HG03108 (cell line): ENCODE measurements around the gene ABR.
"Not testable (repeated sequence)": the region's sequence is repeated elsewhere in the genome, so short reads cannot be mapped to it uniquely, and the experiment has no call there.

Source experiments
- ATAC-seq: cut with Tn5 transposase; IDR thresholded peaks from one replicate; pipeline ENCODE4 v1.9.1; 2021; ENCODE audit warnings: moderate library complexity; ENCODE audit not compliant: unreplicated experiment

Gene ABR

GRCh38 chr17:1000597-1001461 is 179.0 kb downstream of the ABR start:
- no peak for ATAC-seq

GRCh38 chr17:998111-998510 is 181.7 kb downstream of the ABR start:
- no peak for ATAC-seq

DNA sequence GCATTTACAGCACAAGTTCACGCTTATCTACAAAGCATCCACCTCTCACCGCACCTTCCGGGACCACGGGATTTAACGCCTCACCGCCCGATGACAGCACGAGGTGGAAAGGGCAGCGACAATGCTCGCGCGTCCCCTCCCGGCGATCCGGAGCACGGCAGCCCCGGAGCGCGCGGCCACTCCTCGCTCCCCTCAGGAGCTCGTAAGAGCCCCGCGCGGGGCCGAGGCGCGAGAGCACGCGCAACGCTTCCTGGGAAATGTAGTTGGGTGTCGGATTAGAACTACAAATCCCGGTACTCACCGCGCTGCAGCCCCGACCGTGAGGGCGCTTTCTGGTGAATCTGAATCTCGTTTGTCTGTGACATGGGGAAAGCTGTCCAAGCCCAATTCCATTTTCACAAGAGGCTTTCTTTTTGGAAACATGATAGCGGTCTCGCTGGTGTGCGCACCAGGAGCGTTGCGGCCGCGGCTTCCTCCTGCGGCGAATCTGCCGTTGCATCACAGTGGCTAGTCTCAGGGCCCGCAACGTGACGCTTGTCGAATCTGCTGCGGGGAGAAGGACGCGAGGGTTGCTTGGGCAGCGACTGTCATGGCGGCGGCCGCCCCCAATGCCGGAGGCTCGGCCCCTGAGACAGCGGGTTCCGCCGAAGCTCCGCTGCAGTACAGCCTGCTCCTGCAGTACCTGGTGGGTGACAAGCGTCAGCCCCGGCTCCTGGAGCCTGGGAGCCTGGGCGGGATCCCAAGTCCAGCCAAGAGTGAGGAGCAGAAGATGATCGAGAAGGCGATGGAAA is 183.0 kb downstream of the ABR start, which contains the start of gene TIMM22:
Gene TIMM22, plus strand, starts transcription at position 576 of the 791 bp plus-strand sequence. Its CDS starts 14 bp downstream, at position 590.
- peak; percentile 93 for ATAC-seq

DNA sequence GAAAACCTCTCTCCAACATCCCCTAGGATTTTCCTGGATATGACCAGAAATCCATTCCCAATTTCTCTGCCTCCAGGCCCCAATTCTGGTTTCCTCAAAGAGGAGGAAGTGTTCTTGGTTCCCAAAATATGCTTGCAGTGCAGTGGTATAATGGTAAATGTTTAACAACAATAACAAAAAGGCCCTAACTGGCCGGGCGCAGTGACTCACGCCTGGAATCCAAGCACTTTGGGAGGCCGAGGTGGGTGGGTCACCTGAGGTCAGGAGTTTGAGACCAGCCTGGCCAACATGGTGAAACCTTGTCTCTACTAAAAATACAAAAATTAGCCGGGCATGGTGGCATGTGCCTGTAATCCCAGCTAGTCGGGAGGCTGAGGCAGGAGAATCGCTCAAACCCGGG is 184.5 kb downstream of the ABR start:
- not testable (repeated sequence) for ATAC-seq

GRCh38 chr17:992933-993332 is 186.8 kb downstream of the ABR start:
- no peak for ATAC-seq

DNA sequence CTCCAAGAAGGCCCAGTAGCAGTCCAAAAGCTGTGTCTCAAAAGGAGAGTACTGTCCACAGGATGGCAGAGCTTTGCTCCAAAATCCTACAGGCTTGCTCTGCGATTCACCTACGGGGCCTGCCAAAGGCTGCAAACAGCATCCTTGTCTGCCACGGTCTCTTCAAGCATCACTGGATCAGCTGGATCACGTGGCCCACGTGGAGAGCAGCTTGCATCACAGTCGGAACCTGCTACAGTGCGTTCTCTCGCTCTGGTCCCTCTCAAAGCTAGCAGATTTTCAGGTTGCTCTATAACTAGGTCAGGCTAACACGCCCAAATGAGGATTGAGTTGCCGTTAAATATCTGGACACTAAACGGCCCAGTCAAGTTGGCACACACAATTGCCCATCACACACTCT is 191.2 kb downstream of the ABR start:
- ATAC-seq = no peak

DNA sequence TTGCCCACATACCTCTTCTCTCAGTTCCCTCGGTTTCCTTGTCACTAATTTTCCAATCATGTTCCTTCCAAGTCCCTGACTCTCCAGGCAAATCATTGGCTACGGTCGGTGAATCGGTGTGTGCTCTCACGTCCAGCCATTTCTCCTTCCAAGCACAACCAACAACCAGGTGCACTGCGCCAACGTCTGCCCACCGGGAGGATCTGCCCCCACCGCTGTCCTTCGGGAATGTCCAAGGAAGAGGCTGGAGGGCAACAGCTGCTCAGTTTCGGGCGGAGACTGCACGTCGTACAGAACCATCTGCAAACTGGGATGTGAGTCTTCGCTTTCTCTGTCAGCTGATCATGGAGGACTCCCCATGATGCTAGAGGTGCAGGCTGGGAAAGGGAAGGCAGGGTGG is 191.8 kb downstream of the ABR start:
- ATAC-seq = no peak

GRCh38 chr17:986322-986929 is 193.4 kb downstream of the ABR start:
- ATAC-seq = no peak

- ATAC-seq = no peak
Measured at GRCh38 chr17:983921-984320, 195.9 kb downstream of the ABR start.

DNA sequence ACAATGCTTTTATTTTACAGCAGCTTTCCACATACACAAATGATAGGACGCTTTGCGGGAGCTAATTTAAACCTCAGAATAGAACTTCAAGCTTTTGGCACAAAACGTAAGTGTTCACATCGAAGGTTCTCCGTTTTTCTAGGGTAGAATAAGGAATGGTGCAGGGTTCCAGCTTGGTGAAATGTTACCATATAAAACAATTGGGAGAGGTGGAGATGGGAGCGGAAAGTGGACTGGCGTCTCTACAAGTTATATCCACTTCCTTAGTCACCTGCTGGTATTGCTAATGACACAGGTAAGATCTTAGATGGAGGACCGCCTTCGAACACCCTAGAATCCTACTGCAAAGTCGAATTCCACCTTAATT is 198.5 kb downstream of the ABR start:
- no peak for ATAC-seq

GRCh38 chr17:980406-981291 is 199.1 kb downstream of the ABR start:
- ATAC-seq = no peak

DNA sequence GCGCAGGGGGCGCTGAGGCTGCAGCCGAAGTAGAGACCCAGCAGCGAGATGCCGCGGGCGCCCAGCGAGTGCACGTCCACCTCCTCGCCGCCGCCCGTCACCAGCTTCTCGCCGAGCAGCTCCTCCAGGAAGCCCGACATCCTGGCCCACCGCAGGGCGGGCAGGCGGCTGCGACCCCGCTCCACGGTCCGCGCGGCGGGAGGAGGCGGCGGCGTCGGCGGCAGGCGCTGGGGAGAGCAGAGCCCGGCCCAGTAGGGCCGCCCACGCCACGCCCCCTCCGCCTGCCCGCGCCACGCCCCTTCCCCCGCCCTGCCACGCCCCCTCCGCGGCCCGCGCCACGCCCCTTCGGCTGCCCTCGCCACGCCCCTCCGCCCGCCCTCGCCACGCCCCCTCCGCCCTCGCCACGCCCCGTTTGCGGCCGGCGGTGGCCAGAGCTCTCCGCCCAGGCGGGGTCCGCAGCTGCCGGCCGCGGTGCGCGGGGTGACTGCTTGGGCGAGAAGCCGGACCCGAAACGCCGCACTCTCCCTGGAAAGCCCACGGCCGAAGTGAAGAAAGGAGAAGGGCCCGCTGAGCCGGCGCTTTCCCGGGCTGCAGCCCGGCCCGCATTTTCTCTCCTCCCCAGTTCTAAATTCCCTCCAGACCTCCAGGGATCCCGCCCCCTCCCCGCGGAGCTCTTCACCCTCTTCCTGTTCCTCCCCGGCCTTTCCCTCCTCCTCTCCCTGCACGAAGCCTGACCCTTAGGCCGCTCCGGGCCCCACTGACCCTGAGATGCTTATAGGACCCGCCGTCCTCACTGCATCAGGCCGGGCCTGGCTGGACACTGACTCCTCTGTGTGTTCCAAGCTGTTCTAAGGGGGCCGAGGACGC is 200.0 kb downstream of the ABR start, which contains the start of gene NXN:
Gene NXN, minus strand, starts transcription at position 238 of the 867 bp plus-strand sequence.
- ATAC-seq = peak; percentile 48

GRCh38 chr17:979212-979538 is 200.6 kb downstream of the ABR start:
- ATAC-seq = no peak

DNA sequence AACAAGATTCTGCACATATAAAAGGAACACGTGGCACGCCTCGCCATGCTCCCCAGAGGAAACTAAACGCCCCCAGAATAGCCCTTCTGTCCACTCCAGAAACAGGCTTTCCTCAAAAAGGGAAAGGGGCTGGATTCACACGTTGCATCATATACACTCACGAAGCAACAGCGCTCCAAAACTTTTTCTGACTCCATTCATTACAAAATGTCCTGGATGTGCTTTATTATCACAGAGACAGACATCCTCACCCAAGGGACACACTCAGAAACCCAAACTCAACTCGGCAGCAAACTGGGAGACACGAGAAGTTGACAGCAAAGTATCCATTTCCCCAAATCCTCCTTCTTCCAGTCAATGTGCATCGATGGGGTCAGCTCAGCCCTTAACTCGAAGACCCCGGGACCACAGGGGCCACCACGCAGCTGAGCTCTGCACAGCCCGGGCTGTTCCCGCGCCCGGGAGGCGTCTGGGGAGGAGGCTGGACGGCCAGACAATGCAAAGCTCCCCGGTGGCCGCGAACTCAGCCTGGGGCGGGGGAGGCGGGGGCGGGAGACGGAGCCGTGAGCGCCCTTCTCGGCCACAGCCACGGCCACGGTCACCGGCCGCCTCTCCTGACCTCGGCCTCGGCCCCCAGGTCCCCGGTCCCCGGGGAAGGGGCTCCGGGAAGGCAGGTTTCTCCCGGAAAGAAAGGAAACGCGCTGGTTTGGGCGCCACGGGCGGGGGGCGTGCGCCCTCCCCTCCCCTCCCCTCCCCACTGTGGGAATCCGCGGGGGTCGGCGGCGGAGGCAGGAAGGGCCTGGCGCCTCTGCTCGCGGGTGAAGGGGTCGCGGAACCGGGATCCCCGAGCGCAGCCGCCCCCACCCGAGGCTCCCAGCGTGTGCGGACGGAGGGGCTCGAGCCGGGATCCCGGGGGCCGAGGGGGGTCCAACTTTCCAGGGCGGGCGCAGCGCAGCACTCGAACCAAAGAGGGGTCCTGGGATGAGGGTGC is 201.4 kb downstream of the ABR start:
- ATAC-seq = no peak

DNA sequence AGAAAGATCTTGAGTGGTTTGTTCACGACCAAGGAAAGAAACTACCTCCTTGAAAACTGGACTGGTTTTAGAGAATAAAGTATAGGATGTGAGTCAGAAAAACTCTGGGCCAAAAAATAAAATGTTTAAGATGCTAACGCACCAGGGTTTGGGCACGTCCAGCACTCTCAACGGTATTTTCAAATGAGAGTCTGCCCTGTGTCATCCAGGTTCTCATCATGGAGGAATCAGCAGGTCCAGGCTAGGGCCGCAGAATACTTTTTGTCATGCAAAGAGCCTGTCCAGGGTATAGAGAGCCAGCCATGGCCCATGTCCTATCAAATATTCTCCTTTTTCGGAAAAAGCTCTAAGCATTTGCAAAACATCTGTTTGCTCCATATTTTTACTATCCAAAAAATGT is 202.6 kb downstream of the ABR start:
- ATAC-seq = no peak

DNA sequence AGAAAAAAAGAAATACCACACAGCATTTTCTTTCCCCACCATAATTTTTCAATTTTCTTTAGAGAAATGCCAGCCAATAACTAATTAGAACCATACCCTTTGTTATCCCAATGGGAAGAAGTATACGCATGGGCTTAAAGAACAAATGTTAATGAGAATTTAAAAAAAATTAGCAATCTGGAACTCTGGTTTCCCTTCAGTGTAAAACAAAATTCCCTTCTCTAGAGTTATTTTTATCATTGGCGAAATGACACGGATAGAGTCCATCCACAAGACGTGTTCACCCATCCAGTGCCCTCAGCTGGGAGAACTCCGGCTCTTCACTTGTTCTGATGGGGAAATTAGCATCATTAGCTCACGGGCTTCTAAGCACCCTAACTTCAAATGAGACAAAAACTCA is 203.5 kb downstream of the ABR start:
- ATAC-seq = no peak

DNA sequence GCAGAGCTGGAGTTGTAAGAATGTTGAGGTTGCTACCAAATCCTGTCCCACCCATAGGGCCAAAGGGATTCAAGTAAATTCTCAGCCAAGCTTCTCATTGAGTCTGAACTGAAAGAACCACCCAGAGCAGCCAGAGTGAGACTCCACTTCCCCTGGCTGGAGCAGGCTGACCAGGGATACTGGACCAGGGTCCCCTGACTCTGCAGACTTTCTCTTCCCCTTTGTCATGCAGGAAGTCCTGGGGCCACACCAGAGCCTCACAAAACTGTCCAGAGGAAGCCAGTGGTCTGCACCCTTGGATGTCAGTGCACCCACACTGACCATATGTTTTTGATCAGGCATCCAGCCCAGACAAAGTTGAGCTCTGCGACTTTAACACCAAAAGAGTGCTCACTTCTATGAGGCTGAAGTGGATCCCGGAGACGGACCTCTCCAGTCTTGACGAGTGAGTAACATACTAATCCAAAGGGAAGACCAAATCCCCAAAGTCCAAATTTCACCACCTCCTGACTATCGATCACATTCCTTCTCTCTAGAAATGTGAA is 204.3 kb downstream of the ABR start:
- no peak for ATAC-seq

DNA sequence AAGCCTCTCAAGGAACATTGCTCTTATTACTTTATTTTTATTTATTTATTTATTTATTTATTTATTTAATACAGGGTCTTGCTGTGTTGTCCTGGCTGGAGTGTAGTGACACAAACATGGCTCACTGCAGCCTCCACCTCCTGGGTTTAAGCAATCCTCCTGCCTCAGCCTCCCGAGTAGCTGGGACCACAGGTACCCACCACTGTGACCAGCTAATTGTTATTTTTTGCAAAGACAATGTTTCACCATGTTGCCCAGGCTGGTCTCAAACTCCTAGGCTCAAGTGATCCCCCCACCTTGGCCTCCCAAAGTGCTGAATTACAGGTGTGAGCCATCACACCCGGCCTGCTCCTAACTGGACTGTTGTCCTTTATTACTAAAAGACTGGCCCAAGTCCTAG is 205.0 kb downstream of the ABR start:
- not testable (repeated sequence) for ATAC-seq
